IMR-90 (cell line): ENCODE results near the gene FGD5. TPM values are rescaled to one million over a fixed set of nuclear protein-coding genes. Genes with fewer than 3 reads are reported as not detected.

Experiments
- ATAC-seq: fragments of 200-7000 bp; cut with Tn5 transposase; 2 replicates; pipeline ENCODE4 v1.9.1; 2020; ENCODE audit warnings: low read depth, mild to moderate bottlenecking, moderate library complexity
- BruUV-seq: library from RNA; stranded (reverse); fragments of 400-500 nt; replicated peaks from 2 replicates; lab custom pipeline; 2021; lab: Mats Ljungman, UMichigan
- CTCF ChIA-PET: fragments of 300-600 bp; formaldehyde crosslinking; extraction: SDS; loops from one replicate; lab custom pipeline; 2021; ENCODE audit warnings: antibody characterized with exemption; lab: Yijun Ruan, JAX
- POLR2A ChIA-PET: fragments of 300-600 bp; sonication (Branson Sonifier 250); formaldehyde crosslinking; loops from one replicate; lab custom pipeline; 2022; ENCODE audit warnings: antibody characterized with exemption; ENCODE audit not compliant: unreplicated experiment; lab: Charles Lee
- DNase-seq: peaks from one replicate; pipeline ENCODE4 v3.0.0; 2013
- H2AFZ ChIP-seq: replicated peaks from 2 replicates; pipeline ENCODE3; 2013; ENCODE audit warnings: low read length, mild to moderate bottlenecking; ENCODE audit not compliant: poor library complexity
- H2AK5ac ChIP-seq: 2 replicates; pipeline ENCODE4 v1.6.1; 2013; ENCODE audit warnings: low read depth, low read length, inconsistent platforms
- H2AK9ac ChIP-seq: replicated peaks from 2 replicates; pipeline ENCODE3; 2013; ENCODE audit warnings: mild to moderate bottlenecking, low read depth, low read length, moderate library complexity; ENCODE audit not compliant: poor library complexity
- H2BK120ac ChIP-seq: 2 replicates; pipeline ENCODE4 v1.6.1; 2013; ENCODE audit warnings: low read depth, low read length, inconsistent platforms
- H2BK15ac ChIP-seq: 3 replicates; pipeline ENCODE4 v1.6.1; 2013; ENCODE audit warnings: low read depth, low read length, inconsistent platforms
- H2BK20ac ChIP-seq: 2 replicates; pipeline ENCODE4 v1.6.1; 2013; ENCODE audit warnings: low read depth, mild to moderate bottlenecking, inconsistent platforms, low read length, moderate library complexity
- H2BK5ac ChIP-seq: 2 replicates; pipeline ENCODE4 v1.6.1; 2013; ENCODE audit warnings: mild to moderate bottlenecking, low read depth, low read length, inconsistent platforms; ENCODE audit not compliant: poor library complexity, severe bottlenecking
- H3K14ac ChIP-seq: replicated peaks from 2 replicates; pipeline ENCODE4 v1.6.1; 2013; ENCODE audit warnings: low read depth, low read length, inconsistent platforms
- H3K18ac ChIP-seq: 2 replicates; pipeline ENCODE4 v1.6.1; 2013; ENCODE audit warnings: low read depth, low read length, control low read depth
- H3K23ac ChIP-seq: 2 replicates; pipeline ENCODE4 v1.6.1; 2013; ENCODE audit warnings: low read depth, low read length, inconsistent platforms
- H3K27ac ChIP-seq: 2 replicates; pipeline ENCODE4 v1.5.1; 2013; ENCODE audit warnings: mild to moderate bottlenecking, control low read depth, low read length; ENCODE audit not compliant: insufficient read depth
- H3K27me3 ChIP-seq: 2 replicates; pipeline ENCODE4 v1.6.1; 2013; ENCODE audit warnings: low read length; ENCODE audit not compliant: control insufficient read depth, insufficient read depth
- H3K36me3 ChIP-seq: 2 replicates; pipeline ENCODE4 v1.6.1; 2013; ENCODE audit warnings: low read length, mixed read lengths; ENCODE audit not compliant: control insufficient read depth, insufficient read depth
- H3K4ac ChIP-seq: 2 replicates; pipeline ENCODE4 v1.6.1; 2013; ENCODE audit warnings: low read depth, low read length, inconsistent platforms
- H3K4me1 ChIP-seq: 2 replicates; pipeline ENCODE4 v1.6.1; 2013; ENCODE audit warnings: low read length, mixed read lengths; ENCODE audit not compliant: control insufficient read depth, insufficient read depth
- H3K4me2 ChIP-seq: 2 replicates; pipeline ENCODE4 v1.6.1; 2013; ENCODE audit warnings: low read depth, mild to moderate bottlenecking, control low read depth, low read length, moderate library complexity
- H3K4me3 ChIP-seq: 2 replicates; pipeline ENCODE4 v1.5.1; 2013; ENCODE audit warnings: low read depth, mild to moderate bottlenecking, control low read depth, low read length, moderate library complexity; ENCODE audit not compliant: insufficient read depth
- H3K56ac ChIP-seq: 2 replicates; pipeline ENCODE4 v1.6.1; 2013; ENCODE audit warnings: low read length, inconsistent platforms; ENCODE audit not compliant: insufficient read depth; ENCODE audit errors: extremely low read depth
- H3K79me1 ChIP-seq, 2 experiments: 2 replicates each; pipeline ENCODE4 v1.6.1; 2013; ENCODE audit warnings: low read length in 2 of 2, inconsistent platforms in 1 of 2, low read depth in 1 of 2
- H3K9ac ChIP-seq: 2 replicates; pipeline ENCODE4 v1.6.1; 2013; ENCODE audit warnings: low read depth, low read length, control low read depth
- H3K9me1 ChIP-seq: 2 replicates; pipeline ENCODE4 v1.6.1; 2013; ENCODE audit warnings: low read length, inconsistent platforms; ENCODE audit not compliant: insufficient read depth
- H3K9me3 ChIP-seq: 2 replicates; pipeline ENCODE4 v1.6.1; 2013; ENCODE audit warnings: low read length; ENCODE audit not compliant: control insufficient read depth, insufficient read depth
- H4K20me1 ChIP-seq: 2 replicates; pipeline ENCODE4 v1.6.1; 2013; ENCODE audit warnings: low read length, inconsistent platforms; ENCODE audit not compliant: insufficient read depth
- H4K5ac ChIP-seq: 2 replicates; pipeline ENCODE4 v1.6.1; 2013; ENCODE audit warnings: mild to moderate bottlenecking, low read depth, low read length, control low read depth
- H4K8ac ChIP-seq, 2 experiments: 2 replicates each; pipeline ENCODE4 v1.6.1; 2013; ENCODE audit warnings: low read depth in 2 of 2, low read length in 2 of 2, control low read depth in 1 of 2, inconsistent platforms in 1 of 2
- H4K91ac ChIP-seq: 2 replicates; pipeline ENCODE4 v1.6.1; 2013; ENCODE audit warnings: low read depth, low read length, inconsistent platforms; ENCODE audit not compliant: insufficient read depth
- FOS ChIP-seq: fragments of 150-350 bp; IDR thresholded peaks from 2 replicates; pipeline ENCODE4 v1.6.1; 2016; ENCODE audit warnings: low read depth, low read length
- RAD21 ChIP-seq: IDR thresholded peaks from 2 replicates; pipeline ENCODE4 v1.6.1; 2012; ENCODE audit warnings: low read length, improper control_type of control experiment
- SMC3 ChIP-seq: fragments of 150-350 bp; IDR thresholded peaks from 2 replicates; pipeline ENCODE4 v1.6.1; 2016; ENCODE audit warnings: low read depth, mild to moderate bottlenecking, antibody characterized with exemption, low read length, moderate library complexity
- WGBS, 2 experiments: methylation state at CpG; one replicate each; pipeline versions ENCODE4 v1.1.5 to v1.1.7; 2013; ENCODE audit warnings: missing lambda C conversion rate in 2 of 2; ENCODE audit not compliant: insufficient read length in 1 of 2; ENCODE audit errors: extremely low coverage in 2 of 2; 5-methylcytosine and 5-hydroxymethylcytosine counted together
- dilution Hi-C: fragments of 300-500 bp; cut with HindIII; formaldehyde crosslinking; loops from one replicate; pipeline ENCODE4 v1.14.3; 2018; ENCODE audit warnings: low sequenced_read_pairs; ENCODE audit not compliant: unreplicated experiment
- in situ Hi-C: fragments of 300-500 bp; cut with MboI; formaldehyde crosslinking; loops from 3 replicates; pipeline ENCODE4 v1.14.3; 2019; ENCODE audit warnings: low sequenced_read_pairs, inconsistent platforms, mixed read lengths
- intact Hi-C: fragments of 100-400 bp; cut with micrococcal nuclease; formaldehyde crosslinking; loops from 2 replicates; pipeline ENCODE4 v1.10.0; 2022
- polyA plus RNA-seq, 3 experiments: library from polyadenylated mRNA; depleted of rRNA; stranded (reverse); fragments of >200 nt; gene quantifications; 2 replicates each; pipeline ENCODE4 v1.2.3, GENCODE V29; 2012; ENCODE audit warnings: low replicate concordance in 1 of 3
- total RNA-seq: library from RNA; depleted of rRNA; stranded (reverse); fragments of >200 nt; gene quantifications from 2 replicates; pipeline ENCODE4 v1.2.3, GENCODE V29; 2012
- TF ChIP-seq, protein P1 (sequence below): conservative IDR thresholded peaks from 2 replicates; pipeline ENCODE4 v1.5.1; 2012; ENCODE audit warnings: mild to moderate bottlenecking, low read depth, low read length, improper control_type of control experiment

Gene FGD5
- total and polyA plus RNA-seq, 2 of the 4 experiments (the other 2 are of a cell fraction) = not detected

DNA sequence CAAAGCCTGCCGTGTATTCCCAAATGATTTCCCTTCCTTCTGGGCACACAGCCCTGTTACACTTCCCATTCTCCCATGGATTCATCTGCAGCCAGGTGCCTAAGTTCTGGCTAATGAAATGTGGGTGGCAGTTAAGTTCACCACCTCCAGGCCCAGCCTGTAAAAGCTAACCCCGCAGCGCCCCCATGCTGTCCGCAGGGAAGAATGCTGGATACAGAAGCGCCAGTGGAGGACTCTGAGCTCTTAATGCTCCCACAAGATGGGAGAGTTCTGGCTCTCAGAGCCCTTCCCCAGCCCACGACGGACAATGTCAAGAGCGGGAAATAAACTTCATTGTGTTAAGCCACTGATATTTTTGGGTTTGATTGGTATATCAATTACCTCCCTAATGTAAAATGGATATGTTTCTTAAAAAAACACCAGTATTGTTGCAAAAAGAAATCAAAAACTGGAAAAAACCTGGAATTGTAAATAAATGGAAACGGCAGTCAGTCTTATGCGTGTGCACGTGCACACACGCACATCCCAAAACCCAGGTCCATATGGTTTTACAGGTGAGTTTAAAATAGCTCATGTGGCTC lies 37.7 kb upstream of the FGD5 start:
- no TSS peak for BruUV-seq
- H3K18ac ChIP-seq = no peak overlapping the region
- H3K27me3 ChIP-seq = peaks cover 4% of the 10 kb centered on the region; the same call in 1 of the 2 replicates
- H2BK5ac ChIP-seq = no peak overlapping the region
- H3K14ac ChIP-seq = no peak overlapping the region
- ChIA-PET CTCF (interaction anchor here (0.6 to 1.8 kb wide), 4 partner anchors 56 to 111 kb away, joined by 3 to 13 read pairs (median 4); partner anchors contain the start of gene C3orf20), POLR2A (no interaction called here)
- intact Hi-C loops = loop anchor here (1.0 to 5.0 kb wide), 2 partner anchors 108 to 274 kb away; no protein-coding TSS in a partner anchor
- no peaks in the 10 kb centered on the region for H3K36me3 ChIP-seq
- no peaks in the 10 kb centered on the region for H3K79me1 ChIP-seq
- H2AK5ac ChIP-seq = no peak overlapping the region
- H3K27ac ChIP-seq = no peak overlapping the region
- no peak overlapping the region for H3K4me3 ChIP-seq
- no peak overlapping the region for H4K5ac ChIP-seq
- H3K4me2 ChIP-seq = no peak overlapping the region
- no peak overlapping the region for H2AK9ac ChIP-seq
- no peak overlapping the region for H4K91ac ChIP-seq
- H2BK120ac ChIP-seq = no peak overlapping the region
- peak; percentile 87 for ATAC-seq
- in situ Hi-C loops = no loop called here
- no peak overlapping the region for H3K9ac ChIP-seq
- no peaks in the 10 kb centered on the region for H4K20me1 ChIP-seq
- H2BK15ac ChIP-seq = no peak overlapping the region
- no peak overlapping the region for H4K8ac ChIP-seq
- no peaks in the 10 kb centered on the region for H3K4me1 ChIP-seq
- H3K23ac ChIP-seq = no peak overlapping the region
- H3K56ac ChIP-seq = no peak overlapping the region
- dilution Hi-C loops = no loop called here
- DNase-seq = peak; percentile 30
- WGBS, 2 experiments = no CpG with 5 or more reads among the region's 12 CpGs
- H3K9me3 ChIP-seq = no peaks in the 10 kb centered on the region
- no peak overlapping the region for H3K4ac ChIP-seq
- H2BK20ac ChIP-seq = no peak overlapping the region
- TF ChIP-seq RAD21 = peak; percentile 54
- TF ChIP-seq, protein P1, sequence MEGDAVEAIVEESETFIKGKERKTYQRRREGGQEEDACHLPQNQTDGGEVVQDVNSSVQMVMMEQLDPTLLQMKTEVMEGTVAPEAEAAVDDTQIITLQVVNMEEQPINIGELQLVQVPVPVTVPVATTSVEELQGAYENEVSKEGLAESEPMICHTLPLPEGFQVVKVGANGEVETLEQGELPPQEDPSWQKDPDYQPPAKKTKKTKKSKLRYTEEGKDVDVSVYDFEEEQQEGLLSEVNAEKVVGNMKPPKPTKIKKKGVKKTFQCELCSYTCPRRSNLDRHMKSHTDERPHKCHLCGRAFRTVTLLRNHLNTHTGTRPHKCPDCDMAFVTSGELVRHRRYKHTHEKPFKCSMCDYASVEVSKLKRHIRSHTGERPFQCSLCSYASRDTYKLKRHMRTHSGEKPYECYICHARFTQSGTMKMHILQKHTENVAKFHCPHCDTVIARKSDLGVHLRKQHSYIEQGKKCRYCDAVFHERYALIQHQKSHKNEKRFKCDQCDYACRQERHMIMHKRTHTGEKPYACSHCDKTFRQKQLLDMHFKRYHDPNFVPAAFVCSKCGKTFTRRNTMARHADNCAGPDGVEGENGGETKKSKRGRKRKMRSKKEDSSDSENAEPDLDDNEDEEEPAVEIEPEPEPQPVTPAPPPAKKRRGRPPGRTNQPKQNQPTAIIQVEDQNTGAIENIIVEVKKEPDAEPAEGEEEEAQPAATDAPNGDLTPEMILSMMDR = peak; percentile 46
- TF ChIP-seq SMC3 = peak; percentile 20; the same call in 1 of the 2 replicates
- TF ChIP-seq FOS = no peak
- H2AFZ ChIP-seq = peak overlapping the region; percentile 32
- H3K9me1 ChIP-seq = no peaks in the 10 kb centered on the region
